Activated CD8-positive, alpha-beta memory T cell treated with anti-CD3 and anti-CD28 coated beads for 36 hours (primary cell): ENCODE results near the gene GOLGB1. TPM values are rescaled to one million over a fixed set of nuclear protein-coding genes. Genes with fewer than 3 reads are reported as not detected.
"Not testable (repeated sequence)": the region's sequence is repeated elsewhere in the genome, so short reads cannot be mapped to it uniquely, and the experiment has no call there.

Experiments used
- CTCF ChIA-PET: fragments of 350-600 bp; sonication (Branson Sonifier 250); formaldehyde crosslinking; loops from one replicate; lab custom pipeline; 2021; ENCODE audit warnings: antibody characterized with exemption; lab: Charles Lee
- POLR2A ChIA-PET: fragments of 350-600 bp; sonication (Branson Sonifier 250); formaldehyde crosslinking; loops from one replicate; lab custom pipeline; 2021; ENCODE audit warnings: antibody characterized with exemption; lab: Charles Lee
- total RNA-seq, 2 experiments: library from RNA; stranded (reverse); gene quantifications; one replicate each; pipeline ENCODE4 v1.2.3, GENCODE V29; 2021

GOLGB1 gene
- total RNA-seq, 2 experiments from 2014 or later = 13.3 to 15.3 TPM

DNA sequence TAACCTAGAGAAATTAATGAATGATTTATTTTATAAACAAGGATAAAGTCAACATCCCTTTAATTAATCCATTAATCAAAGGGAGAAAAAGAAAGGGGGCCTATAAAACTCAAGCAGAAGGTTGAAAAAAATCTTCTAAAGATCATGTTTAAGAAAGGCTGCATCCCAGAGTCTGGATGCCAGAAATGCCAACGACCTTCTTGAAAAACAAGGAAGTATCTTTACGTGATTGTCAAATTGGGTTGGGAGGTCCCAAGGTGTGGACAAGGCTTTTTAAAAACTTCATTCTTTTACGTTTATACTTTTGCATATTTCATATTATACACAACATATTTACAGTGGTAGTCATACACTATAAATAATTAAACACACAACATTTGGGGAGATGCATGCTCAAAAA is 1.6 kb downstream of the GOLGB1 start:
- ChIA-PET CTCF (no interaction called here), POLR2A (no interaction called here)

DNA sequence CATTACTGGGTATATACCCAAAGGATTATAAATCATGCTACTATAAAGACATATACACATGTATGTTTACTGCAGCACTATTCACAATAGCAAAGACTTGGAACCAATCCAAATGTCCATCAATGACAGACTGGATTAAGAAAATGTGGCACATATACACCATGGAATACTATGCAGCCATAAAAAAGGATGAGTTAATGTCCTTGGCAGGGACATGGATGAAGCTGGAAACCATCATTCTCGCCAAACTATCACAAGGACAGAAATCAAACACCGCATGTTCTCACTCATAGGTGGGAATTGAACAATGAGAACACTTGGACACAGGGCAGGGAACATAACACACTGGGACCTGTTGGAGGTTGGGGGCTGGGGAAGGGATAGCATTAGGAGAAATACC is 6.4 kb downstream of the GOLGB1 start:
- POLR2A ChIA-PET = not testable (repeated sequence)

DNA sequence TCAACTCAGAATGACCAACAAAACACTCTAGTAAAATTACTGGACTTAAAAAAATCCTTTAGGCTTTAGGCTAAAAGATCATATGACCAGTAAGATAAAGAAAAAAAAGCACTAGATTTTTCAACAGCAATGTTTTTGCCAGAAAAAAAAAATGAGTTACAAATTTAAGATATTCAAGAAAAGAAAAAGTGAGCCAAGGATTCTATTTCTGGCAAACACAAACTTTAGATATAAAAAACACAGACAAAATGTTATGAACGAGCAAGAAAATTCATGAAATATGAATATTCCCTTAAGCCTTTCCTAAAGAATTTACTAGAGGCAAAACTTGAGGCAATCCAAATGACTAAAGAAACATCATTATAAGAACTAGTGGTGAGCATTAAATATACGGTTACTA is 8.6 kb downstream of the GOLGB1 start:
- ChIA-PET CTCF (no interaction called here), POLR2A (no interaction called here)

More for the DNA sequence above, 6.4 kb downstream of the GOLGB1 start:
- CTCF ChIA-PET = not testable (repeated sequence)

DNA sequence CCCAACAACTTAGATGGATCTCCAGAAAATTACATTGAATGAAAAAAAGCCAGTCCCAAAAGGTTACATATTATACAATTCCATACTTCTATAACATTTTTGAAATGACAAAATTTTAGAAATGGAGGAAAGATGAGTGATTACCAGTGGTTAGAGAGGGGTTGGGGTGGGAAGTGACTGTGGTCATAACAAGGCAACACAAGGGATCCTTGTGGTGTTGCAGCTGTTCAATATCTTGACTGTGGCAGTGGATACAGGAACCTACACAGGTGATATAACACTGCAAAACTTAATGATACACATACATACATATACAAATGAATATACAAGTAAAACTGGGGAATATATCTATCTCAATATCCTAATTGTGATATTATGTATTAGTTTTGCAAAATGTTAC is 9.6 kb downstream of the GOLGB1 start:
- ChIA-PET CTCF (no interaction called here), POLR2A (no interaction called here)

DNA sequence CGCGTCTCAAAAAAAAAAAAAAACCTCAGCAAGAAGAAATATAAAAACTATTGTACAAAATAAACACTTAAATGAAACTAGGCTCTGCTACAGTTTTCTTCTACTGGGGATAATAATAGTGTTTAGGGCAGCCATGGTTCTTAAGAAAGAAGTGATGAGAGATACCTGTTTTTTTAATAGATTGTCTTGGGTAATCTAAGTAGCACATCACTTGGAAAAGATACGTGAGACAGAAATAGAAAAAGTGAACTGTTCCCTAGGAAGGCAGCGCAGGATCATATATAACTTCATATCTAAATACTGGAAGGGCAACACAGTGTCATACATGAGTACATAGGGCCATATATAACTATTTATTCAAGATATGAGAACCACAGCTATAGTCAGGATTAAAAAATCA is 11.9 kb downstream of the GOLGB1 start:
- ChIA-PET POLR2A (no interaction called here), CTCF (no interaction called here)

DNA sequence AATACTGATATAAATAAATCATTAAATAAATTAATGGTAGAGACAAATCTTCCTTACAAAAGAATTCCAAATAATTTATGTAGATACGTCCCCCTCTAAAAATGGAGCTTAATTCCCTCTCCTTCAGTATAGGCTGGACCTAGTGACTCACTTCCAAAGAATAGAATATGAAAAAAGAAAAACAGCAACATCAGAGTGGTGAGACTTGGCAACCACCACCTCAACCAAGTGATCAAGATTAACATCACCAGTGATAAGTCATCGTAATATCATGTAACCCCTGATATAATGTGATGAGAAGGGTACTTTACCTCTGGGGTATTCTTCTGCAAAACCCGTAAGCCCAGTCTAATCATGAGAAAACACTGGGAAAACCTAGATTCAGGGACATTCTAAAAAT is 13.4 kb downstream of the GOLGB1 start:
- ChIA-PET CTCF (no interaction called here), POLR2A (interaction anchor here (1.1 kb wide), 1 partner anchor 99 kb away, joined by 3 read pairs; the partner anchor contains the start of genes EAF2 and IQCB1)

DNA sequence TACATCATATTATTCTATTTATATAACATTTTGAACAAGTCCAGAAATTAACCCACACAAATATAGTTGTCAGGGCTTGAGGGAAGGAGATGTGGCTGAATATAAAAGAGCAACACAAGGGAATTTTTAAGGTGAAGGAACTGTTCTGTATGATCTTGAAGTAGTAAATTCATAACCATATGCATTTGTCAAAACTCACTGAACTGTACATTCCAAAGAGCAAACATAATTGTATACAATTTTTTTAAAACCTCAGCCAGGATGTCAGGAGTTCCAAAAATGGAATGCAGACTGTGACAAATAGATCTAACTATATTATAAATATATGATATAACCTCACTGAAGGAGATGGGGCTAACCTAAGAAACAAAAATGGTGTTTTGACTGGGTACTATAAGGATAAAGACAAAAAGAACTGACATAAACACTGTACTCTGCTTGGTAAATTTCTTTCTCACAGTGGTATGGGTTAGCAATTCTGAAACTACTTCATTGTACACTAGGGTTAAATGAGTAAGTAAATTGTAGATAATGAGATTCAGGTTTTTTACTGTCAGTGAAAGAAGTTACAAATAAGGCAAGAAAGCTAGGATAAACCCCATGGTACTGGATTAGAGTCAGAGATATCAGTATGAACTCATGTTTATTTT is 14.4 kb downstream of the GOLGB1 start:
- ChIA-PET CTCF (no interaction called here), POLR2A (interaction anchor here (1.1 kb wide), 1 partner anchor 100 kb away, joined by 3 read pairs; the partner anchor contains the start of genes EAF2 and IQCB1)

DNA sequence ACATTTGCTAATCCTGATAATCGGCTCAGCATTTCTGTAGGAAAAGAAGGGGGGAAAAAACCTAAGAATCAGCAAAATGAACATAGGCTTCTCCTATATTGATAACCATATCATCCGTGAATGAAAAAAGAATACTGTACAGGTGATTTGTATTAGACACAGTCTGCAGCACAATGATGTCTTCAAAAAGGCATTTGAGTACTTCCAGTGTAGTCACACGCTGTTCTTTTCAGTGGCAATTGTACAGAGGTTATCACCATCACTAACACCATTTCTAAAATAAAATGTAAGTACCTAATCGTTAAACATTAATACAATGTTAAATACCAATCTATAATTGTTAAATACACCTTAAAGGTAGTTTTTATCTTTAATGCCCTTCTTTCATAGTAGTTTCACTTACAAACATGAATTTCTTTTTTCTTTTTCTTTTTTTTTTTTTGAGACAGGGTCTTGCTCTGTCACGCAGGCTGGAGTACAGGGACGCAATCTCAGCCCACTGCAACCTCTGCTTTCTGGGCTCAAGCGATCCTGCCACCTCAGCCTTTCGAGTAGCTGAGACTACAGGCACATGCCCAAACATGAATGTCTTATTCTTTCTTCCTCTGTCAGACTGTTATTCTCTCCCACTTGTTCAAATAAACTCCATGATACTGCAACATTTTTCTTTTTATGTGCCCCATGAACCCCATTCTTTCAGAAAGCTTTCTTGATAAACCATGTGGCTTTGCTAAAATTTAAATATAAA is 18.4 kb downstream of the GOLGB1 start:
- ChIA-PET POLR2A (no interaction called here), CTCF (no interaction called here)

DNA sequence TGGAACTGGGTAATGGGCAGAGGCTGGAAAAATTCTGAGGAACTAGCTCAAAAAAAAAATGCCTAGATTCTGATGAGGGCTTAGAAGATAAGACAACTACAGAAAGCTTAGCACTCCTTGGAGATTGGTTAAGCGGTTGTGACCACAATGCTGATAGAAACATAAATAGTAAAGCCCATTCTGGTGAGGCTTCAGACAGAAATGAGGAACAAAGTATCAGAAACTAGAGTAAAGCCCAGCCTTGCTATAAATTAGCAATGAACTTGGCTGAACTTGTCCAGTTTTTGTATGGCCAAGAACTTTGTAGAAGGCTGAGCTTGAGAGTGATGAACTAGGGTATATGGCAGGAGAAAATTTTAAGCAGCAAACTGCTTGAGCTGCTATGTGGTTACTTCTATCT is 25.4 kb downstream of the GOLGB1 start:
- ChIA-PET CTCF (interaction anchor here (0.6 kb wide), 1 partner anchor 9 kb away, joined by 4 read pairs; no protein-coding TSS in a partner anchor), POLR2A (no interaction called here)

DNA sequence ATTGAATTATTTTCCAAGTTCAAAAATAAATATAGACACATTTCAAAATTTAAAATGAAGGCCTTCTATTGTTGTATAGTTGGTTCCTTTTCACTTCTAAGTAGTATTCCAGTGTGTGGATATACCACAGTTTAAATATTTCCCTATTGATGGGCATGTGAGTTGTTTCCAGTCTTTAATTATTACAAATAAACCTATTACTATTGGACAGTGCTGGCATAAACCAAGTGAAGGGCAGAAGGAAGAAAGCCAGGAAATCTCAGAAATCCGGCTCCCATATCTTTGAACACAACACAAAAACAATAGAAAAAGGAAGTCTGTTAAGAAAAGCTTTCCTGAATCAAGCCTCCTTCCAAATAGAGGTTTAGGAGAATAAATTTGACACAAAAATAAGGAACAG is 26.1 kb downstream of the GOLGB1 start:
- CTCF ChIA-PET = no interaction called here
- POLR2A ChIA-PET = no interaction called here

DNA sequence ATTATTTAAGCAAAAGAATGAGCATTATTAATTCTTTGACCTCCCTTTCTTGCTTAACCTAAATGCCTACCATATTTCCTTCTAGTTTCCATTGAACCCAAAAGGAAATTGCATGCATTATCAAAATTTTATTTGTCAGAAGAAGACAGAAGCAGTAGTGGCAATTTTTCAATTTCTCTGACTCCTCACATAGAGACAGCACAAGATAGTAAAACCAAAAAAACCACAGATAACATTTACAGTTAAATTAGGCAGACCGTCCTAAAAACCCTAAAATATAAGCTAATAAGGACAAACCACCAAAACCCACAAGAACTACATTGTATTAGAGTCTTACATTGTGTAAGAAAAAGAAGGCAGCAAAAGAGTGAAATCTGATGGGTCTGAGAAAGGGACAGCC is 27.1 kb downstream of the GOLGB1 start:
- POLR2A ChIA-PET = no interaction called here

DNA sequence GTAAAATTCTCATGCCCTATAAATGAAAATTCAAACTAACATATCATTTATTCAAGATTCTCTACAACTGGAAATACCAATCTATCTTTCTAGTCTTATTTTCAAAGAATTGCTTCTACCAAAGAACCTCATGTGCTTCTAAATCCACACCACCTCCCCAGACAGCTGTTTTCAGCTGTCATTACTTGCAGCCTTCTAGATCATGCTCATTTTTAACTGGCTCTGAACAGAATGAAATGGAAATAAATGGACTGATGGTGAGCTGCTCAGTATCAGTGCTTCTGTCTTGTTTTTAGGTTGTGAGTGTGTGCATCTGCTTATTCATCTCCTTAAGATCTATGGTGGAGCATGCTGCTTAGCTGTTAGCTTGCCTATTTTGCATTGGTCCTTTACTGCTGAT is 29.4 kb downstream of the GOLGB1 start:
- POLR2A ChIA-PET = no interaction called here
- CTCF ChIA-PET = no interaction called here

More for the DNA sequence above, 27.1 kb downstream of the GOLGB1 start:
- CTCF ChIA-PET = no interaction called here

DNA sequence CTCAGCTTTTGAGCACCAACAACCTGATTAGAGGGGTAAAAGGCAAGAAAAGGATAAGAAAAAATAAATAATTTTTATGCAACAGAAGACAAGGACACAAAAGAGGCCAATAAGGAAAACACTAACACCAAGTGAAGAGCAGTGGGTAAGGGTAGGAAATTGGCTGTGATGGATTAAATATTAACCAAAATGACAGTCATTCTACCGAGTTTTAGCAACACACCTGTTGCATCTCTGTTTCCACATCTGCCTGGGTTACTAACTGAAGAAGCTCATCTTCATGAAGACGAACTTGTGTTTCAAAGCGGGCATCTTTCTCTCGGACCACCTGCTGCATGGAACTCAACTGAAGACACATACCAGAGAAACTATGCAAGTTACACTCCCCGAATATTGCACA is 30.1 kb downstream of the GOLGB1 start:
- ChIA-PET CTCF (no interaction called here), POLR2A (interaction anchor here (0.7 kb wide), 1 partner anchor 507 kb away, joined by 3 read pairs; no protein-coding TSS in a partner anchor)

DNA sequence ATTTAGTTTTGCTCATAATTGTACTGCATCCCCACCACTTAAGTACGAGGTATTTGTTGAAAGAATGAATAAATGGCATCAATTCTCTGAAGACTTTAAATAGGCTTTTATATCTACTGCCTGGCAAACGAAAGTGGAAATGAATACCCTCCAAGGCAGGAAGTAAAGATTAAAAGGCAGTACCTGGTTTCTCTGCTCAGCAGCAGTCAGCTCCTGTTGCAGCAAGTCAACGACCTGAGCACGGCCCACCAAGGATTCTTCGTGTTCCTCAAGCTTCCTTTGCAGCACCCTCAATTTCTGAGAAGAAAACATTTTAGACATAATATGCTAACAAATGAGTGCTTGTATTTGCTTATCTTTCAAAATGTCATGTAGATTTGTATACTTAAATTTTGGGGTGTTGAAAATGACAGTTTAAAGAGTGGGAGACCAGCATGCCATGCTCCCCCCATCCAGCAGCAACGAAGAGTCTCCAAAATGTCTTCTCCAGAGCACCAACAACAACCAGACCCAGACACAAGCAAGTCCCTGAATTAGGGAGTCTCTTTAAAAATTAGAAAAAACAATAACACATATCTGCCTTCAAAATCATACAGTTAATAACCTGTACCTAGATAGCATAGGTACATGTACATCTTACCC is 31.2 kb downstream of the GOLGB1 start:
- CTCF ChIA-PET = no interaction called here

DNA sequence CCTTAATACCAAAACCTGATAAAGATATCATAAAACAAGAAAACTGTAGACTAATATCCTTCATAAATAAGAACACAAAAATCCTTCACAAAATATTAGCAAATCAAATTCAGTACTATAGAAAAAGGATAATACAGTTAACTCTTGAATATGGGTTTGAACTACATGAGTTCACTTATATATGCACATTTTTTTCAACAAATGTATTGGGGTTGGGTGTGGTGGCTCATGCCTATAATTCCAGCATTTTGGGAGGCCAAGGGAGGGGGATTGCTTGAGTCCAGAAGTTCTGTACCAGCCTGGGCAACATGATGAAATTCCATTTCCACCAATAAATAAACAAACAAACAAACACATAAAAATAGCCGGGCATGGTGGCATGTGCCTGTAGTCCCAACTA is 39.2 kb downstream of the GOLGB1 start:
- POLR2A ChIA-PET = no interaction called here
- CTCF ChIA-PET = no interaction called here

More for the DNA sequence above, 31.2 kb downstream of the GOLGB1 start:
- POLR2A ChIA-PET = no interaction called here

DNA sequence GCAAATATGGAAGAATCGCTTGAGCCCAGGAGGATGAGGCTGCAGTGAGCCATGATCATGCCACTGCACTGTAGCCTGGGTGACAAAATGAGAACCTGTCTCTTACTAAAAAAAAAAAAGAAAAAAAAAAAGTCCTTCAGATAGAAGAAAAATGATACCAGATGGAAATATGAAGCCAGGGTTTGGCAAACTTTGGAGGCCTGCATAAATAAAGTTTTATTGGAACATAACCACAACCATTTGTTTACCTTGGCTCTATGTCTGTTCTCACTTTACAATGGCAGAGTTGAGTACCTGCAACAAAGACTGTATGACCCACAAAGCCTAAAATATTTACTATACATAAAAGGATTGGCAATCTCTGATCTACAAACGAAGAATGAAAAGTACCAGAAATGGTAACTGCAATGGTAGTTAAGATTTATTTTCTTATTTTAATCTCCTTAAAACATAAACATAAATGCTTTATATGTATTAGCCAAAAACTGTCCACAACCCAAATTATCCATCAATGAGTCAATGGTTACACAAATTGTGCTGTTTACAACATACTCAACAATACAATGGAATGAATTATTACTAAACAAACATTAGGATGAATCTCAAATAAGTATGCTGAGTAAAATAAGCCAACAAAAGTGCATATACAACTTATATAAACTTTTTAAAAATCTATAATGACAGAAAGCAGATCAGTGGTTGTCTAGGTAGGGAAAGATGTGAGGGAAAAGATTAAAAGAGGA is 41.8 kb downstream of the GOLGB1 start:
- CTCF ChIA-PET = no interaction called here
- POLR2A ChIA-PET = no interaction called here

DNA sequence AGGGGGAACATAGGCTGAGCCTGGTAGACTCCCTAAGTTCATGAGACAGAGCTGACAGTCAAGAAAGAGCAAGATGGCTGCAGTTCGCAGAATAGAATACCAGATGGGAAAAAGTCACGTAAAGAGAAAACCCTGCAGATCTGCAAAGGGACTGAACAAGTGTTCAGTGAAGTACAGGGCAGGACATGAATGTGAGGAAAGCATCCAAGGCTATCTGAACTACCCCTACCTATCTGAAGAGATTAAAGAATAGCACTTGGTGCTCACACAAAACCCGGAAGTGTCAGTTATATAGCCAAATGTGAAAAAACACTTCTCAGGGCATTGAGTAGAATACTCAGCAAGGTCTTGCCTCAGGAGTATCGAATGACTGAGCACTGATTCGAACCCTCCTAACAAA is 44.0 kb downstream of the GOLGB1 start:
- CTCF ChIA-PET = no interaction called here
- POLR2A ChIA-PET = no interaction called here

DNA sequence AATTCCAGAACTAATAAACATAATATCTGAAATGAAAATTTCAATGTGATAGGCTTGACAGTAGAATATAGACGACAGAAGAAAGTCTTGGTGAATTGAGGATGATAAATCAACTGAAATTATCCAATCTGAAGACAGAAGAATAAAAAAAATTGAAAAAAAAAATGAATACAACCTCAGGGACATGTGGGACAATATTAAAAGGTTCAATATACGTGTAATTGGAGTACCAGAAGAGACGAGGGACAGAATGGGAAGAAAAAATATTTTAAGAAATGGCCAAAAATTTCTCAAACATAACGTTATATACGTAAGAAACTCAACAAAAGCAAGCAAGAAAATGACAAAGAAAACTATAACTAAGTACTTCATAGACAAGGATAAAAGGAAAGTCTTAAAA is 45.6 kb downstream of the GOLGB1 start:
- POLR2A ChIA-PET = no interaction called here
- CTCF ChIA-PET = no interaction called here

DNA sequence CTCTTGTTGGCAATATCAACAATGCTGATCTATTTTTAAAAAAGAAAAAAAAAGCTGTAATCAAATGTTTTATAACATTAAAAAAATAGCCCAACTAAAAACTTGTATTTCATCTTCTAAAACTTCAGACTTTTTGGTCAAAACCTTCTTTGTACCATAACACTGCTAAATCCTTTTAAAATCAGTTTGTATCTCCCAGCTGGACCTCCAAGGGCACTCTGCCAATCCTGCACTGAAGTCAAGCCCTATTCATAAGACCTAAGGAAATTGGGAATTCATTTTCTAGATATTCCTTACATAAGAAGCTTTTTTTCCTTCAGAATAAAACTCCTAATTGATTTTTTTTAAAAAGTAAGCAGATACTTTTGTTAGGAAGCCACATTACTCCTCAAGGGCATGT is 50.6 kb downstream of the GOLGB1 start:
- POLR2A ChIA-PET = no interaction called here
- CTCF ChIA-PET = interaction anchor here (0.9 kb wide), 1 partner anchor 16 kb away, joined by 3 read pairs; no protein-coding TSS in a partner anchor

DNA sequence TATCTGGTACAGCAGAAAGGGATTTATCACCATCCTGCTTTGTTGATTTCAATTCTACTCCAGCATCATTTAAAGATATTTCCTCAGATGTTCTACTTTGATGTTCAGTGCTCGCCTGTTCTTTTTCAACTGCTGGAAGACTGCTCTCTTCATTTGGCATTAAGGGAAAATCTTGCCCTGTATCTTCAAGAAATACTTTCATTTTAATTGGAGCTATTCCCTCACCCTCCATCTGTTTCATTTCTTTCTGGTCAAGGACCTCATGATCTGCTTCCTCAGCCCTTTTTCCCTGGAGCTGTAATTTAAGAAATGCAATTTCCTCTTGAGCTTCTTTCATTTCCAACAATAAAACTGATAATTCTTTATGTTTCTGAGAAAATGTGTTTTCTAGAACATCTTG is 51.1 kb downstream of the GOLGB1 start:
- POLR2A ChIA-PET = no interaction called here
- CTCF ChIA-PET = interaction anchor here (0.9 kb wide), 1 partner anchor 16 kb away, joined by 3 read pairs; no protein-coding TSS in a partner anchor
